ENCODE results near the gene ITIH4.

The ITIH4 gene

DNA sequence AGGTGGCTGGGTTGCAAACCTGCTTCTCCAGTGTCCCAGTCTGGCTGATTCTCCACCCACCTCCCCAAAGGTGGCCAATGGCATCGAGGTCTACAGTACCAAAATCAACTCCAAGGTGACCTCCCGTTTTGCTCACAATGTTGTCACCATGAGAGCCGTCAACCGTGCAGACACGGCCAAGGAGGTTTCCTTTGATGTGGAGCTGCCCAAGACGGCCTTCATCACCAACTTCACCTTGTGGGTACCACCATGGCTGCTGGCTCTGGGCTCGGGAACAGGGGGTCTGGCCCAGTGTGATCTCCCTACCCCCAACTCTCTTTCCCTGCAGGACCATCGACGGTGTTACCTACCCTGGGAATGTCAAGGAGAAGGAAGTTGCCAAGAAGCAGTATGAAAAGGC, 34.1 kb downstream of the ITIH4 start:
- no peak for TF ChIP-seq CTCF (IDR thresholded peaks at IDR 0.05; ENCODE audit: insufficient read depth, low read depth, low read length, missing control alignments)
- DNase-seq (ENCODE audit: low read depth) = no peak
- H3K4me3 ChIP-seq (ENCODE audit: low read length) = no peak overlapping the region

GRCh38 chr3:52795298-52795900, 35.1 kb downstream of the ITIH4 start:
- DNase-seq (ENCODE audit: low read depth) = no peak
- no peak for TF ChIP-seq CTCF (IDR thresholded peaks at IDR 0.05; ENCODE audit: insufficient read depth, low read depth, low read length, missing control alignments)
- no peak overlapping the region for H3K4me3 ChIP-seq (ENCODE audit: low read length)

DNA sequence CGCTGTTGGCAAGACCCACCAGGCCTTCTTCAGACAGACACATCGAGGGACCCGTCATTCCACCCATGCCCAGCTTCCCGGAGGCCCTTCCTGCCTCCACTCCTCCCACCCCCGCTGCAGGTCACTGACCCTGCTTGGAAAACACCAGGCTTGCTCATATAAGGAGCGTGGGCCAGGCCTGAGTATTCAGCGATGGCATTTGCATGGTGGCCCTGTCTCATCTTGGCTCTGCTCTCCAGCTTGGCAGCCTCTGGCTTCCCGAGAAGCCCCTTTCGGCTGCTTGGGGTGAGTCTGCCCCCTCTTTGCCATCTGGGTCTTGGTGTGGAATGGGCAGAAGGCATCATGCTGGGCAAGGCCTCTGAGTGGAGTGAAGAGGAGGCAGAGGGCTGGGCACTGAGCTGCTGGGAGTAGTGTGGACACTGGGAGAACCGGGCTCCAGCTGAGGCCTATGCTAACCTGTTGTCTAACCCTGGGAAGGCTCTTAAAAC, 35.8 kb downstream of the ITIH4 start, which contains the start of gene ITIH3:
Gene ITIH3 (plus strand): TSS at position 185 of the 488 bp plus-strand sequence. CDS start 8 bp downstream, at position 193.
- H3K4me3 ChIP-seq (ENCODE audit: low read length) = no peak within 1 kb of the TSS
- DNase-seq (ENCODE audit: low read depth) = no peak
- no peak for TF ChIP-seq CTCF (IDR thresholded peaks at IDR 0.05; ENCODE audit: insufficient read depth, low read depth, low read length, missing control alignments)

DNA sequence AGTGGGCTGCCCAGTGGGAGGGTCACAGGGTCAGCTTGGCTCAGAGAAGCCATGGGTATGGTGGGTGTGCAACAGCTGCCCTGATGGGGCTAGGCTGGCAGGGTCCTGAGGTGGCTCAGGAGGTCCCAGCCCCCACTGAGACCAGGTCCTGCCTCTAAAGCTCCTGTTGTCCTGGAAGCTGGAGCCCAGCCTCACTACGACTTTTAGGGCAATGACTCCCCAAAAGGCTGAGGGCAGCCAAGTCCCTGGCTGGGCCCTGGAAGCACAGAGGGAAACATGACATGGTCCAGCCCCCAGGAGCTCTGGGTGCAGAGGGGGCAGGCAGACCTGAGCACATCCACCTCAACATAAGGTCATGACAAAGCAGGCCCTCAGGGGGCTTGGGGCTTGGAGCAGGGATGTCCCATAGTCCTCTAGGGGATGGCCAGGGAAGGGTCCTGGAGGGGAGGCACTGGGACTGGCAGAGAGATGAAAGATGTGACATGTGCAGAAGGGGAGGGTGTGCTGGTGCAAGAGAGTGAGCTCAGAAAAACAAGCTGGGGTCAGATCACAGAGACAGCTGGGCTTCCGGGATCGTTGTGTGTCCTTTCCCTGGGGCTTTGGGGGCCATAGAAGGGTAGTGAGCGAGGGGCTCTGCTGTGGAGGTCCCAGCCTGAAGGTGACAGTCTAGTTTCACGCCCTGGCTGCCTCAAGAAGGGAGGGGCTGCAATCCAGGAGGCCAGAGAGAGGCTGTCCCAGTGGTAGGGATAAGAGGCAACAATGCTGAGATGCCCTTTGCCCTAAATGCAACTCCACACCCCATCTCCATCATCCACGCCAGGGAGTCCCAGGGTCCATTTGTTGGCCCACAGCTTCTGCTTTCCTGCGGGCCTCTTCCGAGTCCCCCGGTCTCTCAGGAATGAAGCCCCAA, 36.5 kb downstream of the ITIH4 start:
- TF ChIP-seq CTCF (IDR thresholded peaks at IDR 0.05; ENCODE audit: insufficient read depth, low read depth, low read length, missing control alignments) = no peak
- no peak overlapping the region for H3K4me3 ChIP-seq (ENCODE audit: low read length)
- no peak for DNase-seq (ENCODE audit: low read depth)

DNA sequence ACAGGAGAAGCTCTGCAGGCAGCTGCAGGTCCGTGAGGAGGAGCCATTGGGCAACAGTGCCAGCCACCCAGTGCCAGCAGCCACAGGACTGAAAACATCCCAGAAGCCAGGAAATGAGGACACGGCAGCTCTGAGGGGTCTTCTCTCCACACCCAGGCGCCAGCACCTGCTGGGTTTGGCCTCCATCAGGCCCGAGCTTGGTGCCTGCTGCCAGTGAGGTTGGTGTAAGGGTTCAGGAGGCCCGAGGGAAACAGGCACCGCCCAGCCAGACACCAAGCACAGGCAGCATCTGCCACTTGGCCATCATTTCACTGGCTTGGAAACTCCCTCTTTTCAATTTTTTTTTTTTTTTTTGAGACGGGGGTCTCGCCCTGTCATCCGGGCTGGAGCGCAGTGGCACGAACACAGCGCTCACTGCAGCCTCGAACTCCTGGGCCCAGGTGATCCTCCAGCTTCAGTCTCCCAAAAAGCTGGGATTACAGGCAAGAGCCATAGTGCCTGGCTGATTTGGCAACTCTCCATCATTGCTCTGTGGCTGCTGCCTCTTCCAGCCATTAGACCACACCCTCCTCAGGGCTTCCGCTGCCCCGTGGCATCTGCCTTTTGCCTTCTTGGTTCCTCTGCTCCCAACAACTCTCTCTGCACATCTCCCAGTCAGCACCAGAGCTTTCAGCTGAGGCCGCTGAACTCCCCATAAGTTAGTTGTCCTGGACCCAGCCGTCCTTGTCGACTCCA, 37.3 kb downstream of the ITIH4 start:
- TF ChIP-seq CTCF (IDR thresholded peaks at IDR 0.05; ENCODE audit: insufficient read depth, low read depth, low read length, missing control alignments) = no peak
- no peak for DNase-seq (ENCODE audit: low read depth)
- no peak overlapping the region for H3K4me3 ChIP-seq (ENCODE audit: low read length)

DNA sequence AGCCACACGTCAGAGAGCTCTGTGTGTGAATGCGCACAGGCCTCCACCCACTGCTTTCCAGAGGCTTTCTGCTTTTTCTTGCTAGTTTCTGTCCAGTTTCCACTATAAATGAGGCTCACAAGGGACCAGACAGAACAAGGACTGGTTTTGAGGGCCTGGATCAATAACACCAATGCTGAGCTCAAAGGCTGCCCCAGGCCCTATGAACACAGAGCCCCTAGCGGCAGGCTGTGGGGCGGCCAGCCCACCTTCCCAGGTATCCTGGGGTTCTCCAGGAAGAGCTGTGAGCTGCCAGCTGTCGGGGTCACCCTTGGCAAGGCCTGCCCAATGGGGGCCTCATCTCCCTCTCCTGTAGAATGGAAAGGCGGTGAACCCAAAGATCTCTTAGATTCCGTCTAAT, 38.1 kb downstream of the ITIH4 start:
- peak; percentile 12 for TF ChIP-seq CTCF (IDR thresholded peaks at IDR 0.05; ENCODE audit: insufficient read depth, low read depth, low read length, missing control alignments)
- no peak overlapping the region for H3K4me3 ChIP-seq (ENCODE audit: low read length)
- DNase-seq (ENCODE audit: low read depth) = no peak

Data from epithelial cell of esophagus (primary cell).